ENCODE measurements around the gene RGS1. TPM values are rescaled to one million over a fixed set of nuclear protein-coding genes. Genes with fewer than 3 reads are reported as not detected.
A peak's percentile ranks its signal among the peaks of the same experiment; 100 is the strongest.

RGS1 gene
- total RNA-seq, 1 donor from 2014 or later, result not detected

- Histone ChIP-seq H3K4me3 (ENCODE audit: low read depth, low read length) (no peak overlapping the region), H3K36me3 (ENCODE audit: control insufficient read depth, insufficient read depth, low read length) (no peaks in the 10 kb centered on the region), H3K27me3 (ENCODE audit: control insufficient read depth, insufficient read depth, low read length) (no peaks in the 10 kb centered on the region)
- peak; percentile 21 for DNase-seq (ENCODE audit: low read depth)
- TF ChIP-seq CTCF (IDR thresholded peaks at IDR 0.05; ENCODE audit: insufficient read depth, low read length, poor library complexity, severe bottlenecking), result peak; percentile 50
Measured at GRCh38 chr1:192580351-192580962, 4.9 kb downstream of the RGS1 start.

- no peak for TF ChIP-seq CTCF (IDR thresholded peaks at IDR 0.05; ENCODE audit: insufficient read depth, low read length, poor library complexity, severe bottlenecking)
- Histone ChIP-seq H3K27me3 (ENCODE audit: control insufficient read depth, insufficient read depth, low read length) (no peaks in the 10 kb centered on the region), H3K4me3 (ENCODE audit: low read depth, low read length) (no peak overlapping the region), H3K36me3 (ENCODE audit: control insufficient read depth, insufficient read depth, low read length) (no peaks in the 10 kb centered on the region)
- no peak for DNase-seq (ENCODE audit: low read depth)
Measured at GRCh38 chr1:192581131-192581927, 5.8 kb downstream of the RGS1 start.

GRCh38 chr1:192584866-192585265, 9.3 kb downstream of the RGS1 start:
- Histone ChIP-seq H3K4me3 (ENCODE audit: low read depth, low read length) (no peak overlapping the region), H3K36me3 (ENCODE audit: control insufficient read depth, insufficient read depth, low read length) (no peaks in the 10 kb centered on the region), H3K27me3 (ENCODE audit: control insufficient read depth, insufficient read depth, low read length) (no peaks in the 10 kb centered on the region)
- no peak for DNase-seq (ENCODE audit: low read depth)
- TF ChIP-seq CTCF (IDR thresholded peaks at IDR 0.05; ENCODE audit: insufficient read depth, low read length, poor library complexity, severe bottlenecking), result no peak

GRCh38 chr1:192587386-192588266, 12.1 kb downstream of the RGS1 start:
- no peaks in the 10 kb centered on the region for H3K27me3 ChIP-seq (ENCODE audit: control insufficient read depth, insufficient read depth, low read length)
- H3K36me3 ChIP-seq (ENCODE audit: control insufficient read depth, insufficient read depth, low read length), result no peaks in the 10 kb centered on the region
- TF ChIP-seq CTCF (IDR thresholded peaks at IDR 0.05; ENCODE audit: insufficient read depth, low read length, poor library complexity, severe bottlenecking), result no peak
- no peak for DNase-seq (ENCODE audit: low read depth)
- no peak overlapping the region for H3K4me3 ChIP-seq (ENCODE audit: low read depth, low read length)

- Histone ChIP-seq H3K36me3 (ENCODE audit: control insufficient read depth, insufficient read depth, low read length) (no peaks in the 10 kb centered on the region), H3K27me3 (ENCODE audit: control insufficient read depth, insufficient read depth, low read length) (no peaks in the 10 kb centered on the region), H3K4me3 (ENCODE audit: low read depth, low read length) (no peak overlapping the region)
- no peak for DNase-seq (ENCODE audit: low read depth)
- no peak for TF ChIP-seq CTCF (IDR thresholded peaks at IDR 0.05; ENCODE audit: insufficient read depth, low read length, poor library complexity, severe bottlenecking)
Measured at GRCh38 chr1:192588546-192588945, 13.0 kb downstream of the RGS1 start.
